Omental fat pad (tissue), 4 donors: ENCODE measurements around the gene SERTM1. TPM values are rescaled to one million over a fixed set of nuclear protein-coding genes. Genes with fewer than 3 reads are reported as not detected.

Source experiments
- ATAC-seq: fragments of 150-250 bp; one replicate; pipeline ENCODE4 v1.9.1; 2016; ENCODE audit warnings: mild to moderate bottlenecking, moderate library complexity; ENCODE audit not compliant: low FRiP score
- DNase-seq: peaks from one replicate; pipeline ENCODE4 v3.0.0-alpha.2; 2019; ENCODE audit warnings: low spot score
- CTCF ChIP-seq, 3 donors: fragments of 450-650 bp; IDR thresholded peaks; one replicate each; pipeline ENCODE4 v1.5.1; 2016 to 2017; ENCODE audit warnings: antibody characterized with exemption in 3 of 3, mild to moderate bottlenecking in 3 of 3, moderate library complexity in 2 of 3
- total RNA-seq, 4 donors: library from RNA; depleted of rRNA; stranded (reverse); fragments of >200 nt; gene quantifications; one replicate each; pipeline ENCODE4 v1.1.0, GENCODE V29; 2016

SERTM1 gene
- total RNA-seq, 4 donors from 2014 or later: 7.8 to 50.5 (median 10.8) TPM; not detected in 1

GRCh38 chr13:36717966-36718545, 44.2 kb downstream of the SERTM1 start:
- no peak for DNase-seq
- TF ChIP-seq CTCF (IDR thresholded peaks at IDR 0.05): no peak
- no peak for ATAC-seq

- ATAC-seq (no peak), DNase-seq (no peak)
- no peak for TF ChIP-seq CTCF (IDR thresholded peaks at IDR 0.05)
Measured at GRCh38 chr13:36718686-36719085, 44.9 kb downstream of the SERTM1 start.

GRCh38 chr13:36724141-36724540, 50.3 kb downstream of the SERTM1 start:
- TF ChIP-seq CTCF (IDR thresholded peaks at IDR 0.05): no peak
- DNase-seq: no peak
- no peak for ATAC-seq

GRCh38 chr13:36725936-36726335, 52.1 kb downstream of the SERTM1 start:
- peak; percentile 54 for ATAC-seq
- TF ChIP-seq CTCF (IDR thresholded peaks at IDR 0.05): no peak
- DNase-seq: no peak

- ATAC-seq: peak; percentile 42
- DNase-seq: no peak
- no peak for TF ChIP-seq CTCF (IDR thresholded peaks at IDR 0.05)
Measured at GRCh38 chr13:36728006-36728405, 54.2 kb downstream of the SERTM1 start.

- ATAC-seq (no peak), DNase-seq (no peak)
- TF ChIP-seq CTCF (IDR thresholded peaks at IDR 0.05): peak in 2 of 3 donors; percentile 13 to 30
Measured at GRCh38 chr13:36736119-36736726, 62.4 kb downstream of the SERTM1 start.

- DNase-seq: no peak
- ATAC-seq: no peak
- TF ChIP-seq CTCF (IDR thresholded peaks at IDR 0.05): no peak
Measured at GRCh38 chr13:36737524-36738083, 63.8 kb downstream of the SERTM1 start.
